Dedifferentiated amniotic fluid mesenchymal stem cell (primary cell): ENCODE measurements around the gene PGLYRP4.

ENCODE experiments used
- DNase-seq: peaks from one replicate; pipeline ENCODE4 v3.0.0-alpha.2; 2016; ENCODE audit errors: extremely low spot score

PGLYRP4 gene

GRCh38 chr1:153375511-153375910, 26.9 kb upstream of the PGLYRP4 start, which contains the start of gene S100A12:
Gene S100A12, minus strand, starts transcription at chr1:153375621. Its CDS starts 1,029 bp downstream, at chr1:153374592.
- DNase-seq, result peak; percentile 19

- DNase-seq, result no peak
These were observed 25.4 kb upstream of the PGLYRP4 start for GRCh38 chr1:153374071-153374470.

GRCh38 chr1:153372571-153372970, 23.9 kb upstream of the PGLYRP4 start:
- DNase-seq, result no peak

GRCh38 chr1:153371231-153371630, 22.6 kb upstream of the PGLYRP4 start:
- no peak for DNase-seq

GRCh38 chr1:153370146-153370545, 21.5 kb upstream of the PGLYRP4 start:
- DNase-seq, result no peak

- DNase-seq, result no peak
These were observed 19.9 kb upstream of the PGLYRP4 start for GRCh38 chr1:153368495-153368894.

- DNase-seq, result no peak
These were observed 18.4 kb upstream of the PGLYRP4 start for GRCh38 chr1:153367090-153367489.

- DNase-seq, result no peak
These were observed 17.6 kb upstream of the PGLYRP4 start for GRCh38 chr1:153366261-153366660.

GRCh38 chr1:153365696-153366095, 17.1 kb upstream of the PGLYRP4 start:
- no peak for DNase-seq

- no peak for DNase-seq
These were observed 16.4 kb upstream of the PGLYRP4 start for GRCh38 chr1:153364766-153365666.

- DNase-seq, result no peak
These were observed 15.5 kb upstream of the PGLYRP4 start for GRCh38 chr1:153364156-153364555.

GRCh38 chr1:153363641-153364040, 15.0 kb upstream of the PGLYRP4 start:
- no peak for DNase-seq

- DNase-seq, result no peak
These were observed 13.6 kb upstream of the PGLYRP4 start for GRCh38 chr1:153362187-153362775.

- DNase-seq, result no peak
These were observed 13.0 kb upstream of the PGLYRP4 start for GRCh38 chr1:153361480-153362109.

- no peak for DNase-seq
These were observed 12.2 kb upstream of the PGLYRP4 start for GRCh38 chr1:153360592-153361479.

GRCh38 chr1:153360190-153360589, 11.5 kb upstream of the PGLYRP4 start:
- DNase-seq, result no peak

- no peak for DNase-seq
These were observed 10.6 kb upstream of the PGLYRP4 start for GRCh38 chr1:153359241-153359640.

- DNase-seq, result no peak
These were observed 10.0 kb upstream of the PGLYRP4 start for GRCh38 chr1:153358691-153358975.

- DNase-seq, result no peak
These were observed 9.4 kb upstream of the PGLYRP4 start, which contains the start of gene S100A9 for GRCh38 chr1:153357853-153358690. Gene S100A9, plus strand, starts transcription at chr1:153357854. Its CDS starts 430 bp downstream, at chr1:153358284.

GRCh38 chr1:153357076-153357852, 8.6 kb upstream of the PGLYRP4 start:
- DNase-seq, result no peak
